Rectal smooth muscle tissue (tissue), 1 donor: Measurements from ENCODE around the gene SMPDL3B.

Experiments
- H3K27ac ChIP-seq: one replicate; pipeline ENCODE4 v1.7.0; 2013; ENCODE audit warnings: low read depth, low read length, inconsistent platforms
- H3K27me3 ChIP-seq: one replicate; pipeline ENCODE4 v1.7.0; 2013; ENCODE audit warnings: low read length; ENCODE audit not compliant: control insufficient read depth, insufficient read depth
- H3K36me3 ChIP-seq: one replicate; pipeline ENCODE4 v1.7.0; 2013; ENCODE audit warnings: low read length; ENCODE audit not compliant: control insufficient read depth, insufficient read depth
- H3K4me1 ChIP-seq: one replicate; pipeline ENCODE4 v1.7.0; 2013; ENCODE audit warnings: low read length; ENCODE audit not compliant: control insufficient read depth, insufficient read depth
- H3K4me3 ChIP-seq: one replicate; pipeline ENCODE4 v1.7.0; 2013; ENCODE audit warnings: low read length
- H3K9ac ChIP-seq: one replicate; pipeline ENCODE4 v1.7.0; 2013; ENCODE audit warnings: low read length

SMPDL3B gene

GRCh38 chr1:27934818-27935549 lies at the start of gene SMPDL3B:
Gene SMPDL3B, plus strand, starts transcription at chr1:27935000. Its CDS starts 184 bp downstream, at chr1:27935184.
- Histone ChIP-seq H3K4me3 (peak within 1 kb of the TSS; percentile 35), H3K9ac (no peak within 1 kb of the TSS), H3K27me3 (no peaks in the 10 kb centered on the region), H3K4me1 (no peaks in the 10 kb centered on the region), H3K27ac (no peak within 1 kb of the TSS), H3K36me3 (no peaks in the 10 kb centered on the region)

- Histone ChIP-seq H3K27ac (no peak overlapping the region), H3K4me3 (no peak overlapping the region), H3K9ac (no peak overlapping the region)
Observed at GRCh38 chr1:27885114-27885528, 49.7 kb upstream of the SMPDL3B start.

GRCh38 chr1:27885621-27886352 lies 49.0 kb upstream of the SMPDL3B start:
- no peak overlapping the region for H3K4me3 ChIP-seq
- H3K9ac ChIP-seq: no peak overlapping the region
- H3K27ac ChIP-seq: no peak overlapping the region
- no peaks in the 10 kb centered on the region for H3K27me3 ChIP-seq
- no peaks in the 10 kb centered on the region for H3K4me1 ChIP-seq
- H3K36me3 ChIP-seq: peaks cover 11% of the 10 kb centered on the region

More at GRCh38 chr1:27885114-27885528, 49.7 kb upstream of the SMPDL3B start:
- no peaks in the 10 kb centered on the region for H3K4me1 ChIP-seq
- peaks cover 11% of the 10 kb centered on the region for H3K36me3 ChIP-seq
- no peaks in the 10 kb centered on the region for H3K27me3 ChIP-seq

GRCh38 chr1:27886353-27886679 lies 48.5 kb upstream of the SMPDL3B start:
- H3K27ac ChIP-seq: no peak overlapping the region
- H3K36me3 ChIP-seq: peaks cover 11% of the 10 kb centered on the region
- no peak overlapping the region for H3K4me3 ChIP-seq
- no peaks in the 10 kb centered on the region for H3K27me3 ChIP-seq
- no peak overlapping the region for H3K9ac ChIP-seq
- no peaks in the 10 kb centered on the region for H3K4me1 ChIP-seq

- no peaks in the 10 kb centered on the region for H3K27me3 ChIP-seq
- H3K4me1 ChIP-seq: no peaks in the 10 kb centered on the region
- H3K4me3 ChIP-seq: no peak overlapping the region
- peaks cover 13% of the 10 kb centered on the region for H3K36me3 ChIP-seq
- no peak overlapping the region for H3K9ac ChIP-seq
- no peak overlapping the region for H3K27ac ChIP-seq
Observed at GRCh38 chr1:27886744-27887143, 48.1 kb upstream of the SMPDL3B start.

GRCh38 chr1:27887215-27888021 lies 47.4 kb upstream of the SMPDL3B start:
- H3K36me3 ChIP-seq: peaks cover 19% of the 10 kb centered on the region
- no peak overlapping the region for H3K27ac ChIP-seq
- no peaks in the 10 kb centered on the region for H3K4me1 ChIP-seq
- no peak overlapping the region for H3K4me3 ChIP-seq
- no peaks in the 10 kb centered on the region for H3K27me3 ChIP-seq
- H3K9ac ChIP-seq: no peak overlapping the region

GRCh38 chr1:27889506-27889905 lies 45.3 kb upstream of the SMPDL3B start:
- Histone ChIP-seq H3K27me3 (no peaks in the 10 kb centered on the region), H3K9ac (no peak overlapping the region), H3K36me3 (peaks cover 30% of the 10 kb centered on the region), H3K4me3 (no peak overlapping the region), H3K4me1 (no peaks in the 10 kb centered on the region), H3K27ac (no peak overlapping the region)

GRCh38 chr1:27891196-27891889 lies 43.5 kb upstream of the SMPDL3B start:
- peaks cover 35% of the 10 kb centered on the region for H3K36me3 ChIP-seq
- no peak overlapping the region for H3K9ac ChIP-seq
- H3K4me1 ChIP-seq: no peaks in the 10 kb centered on the region
- no peak overlapping the region for H3K27ac ChIP-seq
- H3K4me3 ChIP-seq: no peak overlapping the region
- H3K27me3 ChIP-seq: no peaks in the 10 kb centered on the region

- H3K36me3 ChIP-seq: peaks cover 35% of the 10 kb centered on the region
- no peak overlapping the region for H3K9ac ChIP-seq
- H3K4me3 ChIP-seq: no peak overlapping the region
- no peaks in the 10 kb centered on the region for H3K4me1 ChIP-seq
- no peak overlapping the region for H3K27ac ChIP-seq
- H3K27me3 ChIP-seq: no peaks in the 10 kb centered on the region
Observed at GRCh38 chr1:27894521-27894920, 40.3 kb upstream of the SMPDL3B start.

GRCh38 chr1:27906759-27907158 lies 28.0 kb upstream of the SMPDL3B start:
- Histone ChIP-seq H3K27ac (no peak overlapping the region), H3K4me3 (no peak overlapping the region), H3K4me1 (no peaks in the 10 kb centered on the region), H3K36me3 (peaks cover 2% of the 10 kb centered on the region), H3K27me3 (no peaks in the 10 kb centered on the region), H3K9ac (no peak overlapping the region)

GRCh38 chr1:27912429-27912828 lies 22.4 kb upstream of the SMPDL3B start:
- Histone ChIP-seq H3K36me3 (no peaks in the 10 kb centered on the region), H3K27ac (no peak overlapping the region)

GRCh38 chr1:27915082-27915575 lies 19.7 kb upstream of the SMPDL3B start:
- H3K27ac ChIP-seq: peak overlapping the region; percentile 81
- no peaks in the 10 kb centered on the region for H3K36me3 ChIP-seq
- no peaks in the 10 kb centered on the region for H3K27me3 ChIP-seq
- no peak overlapping the region for H3K9ac ChIP-seq
- peak overlapping the region; percentile 57 for H3K4me3 ChIP-seq
- peaks cover 2% of the 10 kb centered on the region for H3K4me1 ChIP-seq

More at GRCh38 chr1:27912429-27912828, 22.4 kb upstream of the SMPDL3B start:
- Histone ChIP-seq H3K4me3 (no peak overlapping the region), H3K27me3 (no peaks in the 10 kb centered on the region), H3K9ac (no peak overlapping the region), H3K4me1 (peaks cover 2% of the 10 kb centered on the region)
